ENCODE results near the gene STYXL2. TPM values are rescaled to one million over a fixed set of nuclear protein-coding genes. Genes with fewer than 3 reads are reported as not detected.

STYXL2 gene
- total RNA-seq, 2 experiments from 2014 or later, result not detected

GRCh38 chr1:167082511-167083027, 11.3 kb upstream of the STYXL2 start:
- Histone ChIP-seq H4K20me1 (ENCODE audit: insufficient read depth, low read length) (no peaks in the 10 kb centered on the region), H3K79me2 (ENCODE audit: insufficient read depth, low read depth, low read length) (no peaks in the 10 kb centered on the region), H3K36me3 (ENCODE audit: insufficient read depth, low read length) (no peaks in the 10 kb centered on the region), H3K27ac (ENCODE audit: low read depth, low read length, poor library complexity, severe bottlenecking) (no peak overlapping the region), H3K4me1 (ENCODE audit: insufficient read depth, low read length, poor library complexity, severe bottlenecking) (no peaks in the 10 kb centered on the region), H2AFZ (ENCODE audit: low read length) (no peak overlapping the region), H3K4me3 (ENCODE audit: low read depth, low read length, poor library complexity, severe bottlenecking) (no peak overlapping the region), H3K9me3 (ENCODE audit: low read length) (no peaks in the 10 kb centered on the region), H3K9me2 (ENCODE audit: insufficient read depth, low read length) (no peaks in the 10 kb centered on the region), H3K4me2 (ENCODE audit: low read length) (no peak overlapping the region)
- no TSS peak for BruUV-seq (replicated peaks)
- CTCF ChIA-PET (ENCODE audit: unreplicated experiment), result no interaction called here
- no peak for DNase-seq (ENCODE audit: low spot score)
- POLR2A ChIA-PET, result no interaction called here
- no peak for TF ChIP-seq EZH2phosphoT487 (IDR thresholded peaks at IDR 0.05; ENCODE audit: borderline replicate concordance, low read depth, low read length)
- no peak for TF ChIP-seq CTCF (conservative IDR thresholded peaks at IDR 0.05; ENCODE audit: low read length)
- intact Hi-C loops (cut with micrococcal nuclease; ENCODE audit: unreplicated experiment), result no loop called here

GRCh38 chr1:167083066-167083665, 10.7 kb upstream of the STYXL2 start:
- H3K9me3 ChIP-seq (ENCODE audit: low read length), result no peaks in the 10 kb centered on the region
- ChIA-PET POLR2A (no interaction called here), CTCF (ENCODE audit: unreplicated experiment) (no interaction called here)
- H3K27ac ChIP-seq (ENCODE audit: low read depth, low read length, poor library complexity, severe bottlenecking), result no peak overlapping the region
- no peaks in the 10 kb centered on the region for H3K36me3 ChIP-seq (ENCODE audit: insufficient read depth, low read length)
- no TSS peak for BruUV-seq (replicated peaks)
- no peaks in the 10 kb centered on the region for H4K20me1 ChIP-seq (ENCODE audit: insufficient read depth, low read length)
- H3K79me2 ChIP-seq (ENCODE audit: insufficient read depth, low read depth, low read length), result no peaks in the 10 kb centered on the region
- no peaks in the 10 kb centered on the region for H3K9me2 ChIP-seq (ENCODE audit: insufficient read depth, low read length)
- intact Hi-C loops (cut with micrococcal nuclease; ENCODE audit: unreplicated experiment), result no loop called here
- H3K4me2 ChIP-seq (ENCODE audit: low read length), result no peak overlapping the region
- no peak for DNase-seq (ENCODE audit: low spot score)
- no peak overlapping the region for H3K4me3 ChIP-seq (ENCODE audit: low read depth, low read length, poor library complexity, severe bottlenecking)
- H2AFZ ChIP-seq (ENCODE audit: low read length), result no peak overlapping the region
- H3K4me1 ChIP-seq (ENCODE audit: insufficient read depth, low read length, poor library complexity, severe bottlenecking), result no peaks in the 10 kb centered on the region
- TF ChIP-seq CTCF (conservative IDR thresholded peaks at IDR 0.05; ENCODE audit: low read length), result no peak
- TF ChIP-seq EZH2phosphoT487 (IDR thresholded peaks at IDR 0.05; ENCODE audit: borderline replicate concordance, low read depth, low read length), result no peak

DNA sequence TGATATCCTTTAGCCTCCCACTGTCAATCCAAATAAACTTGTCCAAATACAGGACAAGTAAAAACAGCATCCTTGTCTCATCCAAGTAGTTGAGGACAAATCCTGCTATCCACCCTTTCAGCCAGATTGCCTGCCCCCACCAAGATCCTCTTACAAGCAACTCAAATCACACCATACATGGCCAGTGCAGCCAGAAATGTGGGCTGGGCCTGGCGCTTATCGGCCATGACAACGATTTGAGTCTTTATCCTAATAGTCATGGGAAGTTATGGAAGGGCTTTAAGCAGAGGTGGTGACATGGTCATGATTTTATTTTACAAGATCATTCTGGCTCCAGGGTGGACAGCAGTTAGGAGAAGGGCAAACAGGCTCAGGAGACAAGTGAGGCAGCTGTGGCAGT, 10.0 kb upstream of the STYXL2 start:
- Histone ChIP-seq H3K4me2 (ENCODE audit: low read length) (no peak overlapping the region), H3K4me1 (ENCODE audit: insufficient read depth, low read length, poor library complexity, severe bottlenecking) (no peaks in the 10 kb centered on the region), H4K20me1 (ENCODE audit: insufficient read depth, low read length) (no peaks in the 10 kb centered on the region), H3K27ac (ENCODE audit: low read depth, low read length, poor library complexity, severe bottlenecking) (no peak overlapping the region), H3K36me3 (ENCODE audit: insufficient read depth, low read length) (no peaks in the 10 kb centered on the region), H3K9me2 (ENCODE audit: insufficient read depth, low read length) (no peaks in the 10 kb centered on the region), H3K9me3 (ENCODE audit: low read length) (no peaks in the 10 kb centered on the region), H3K4me3 (ENCODE audit: low read depth, low read length, poor library complexity, severe bottlenecking) (no peak overlapping the region), H3K79me2 (ENCODE audit: insufficient read depth, low read depth, low read length) (no peaks in the 10 kb centered on the region), H2AFZ (ENCODE audit: low read length) (no peak overlapping the region)
- no TSS peak for BruUV-seq (replicated peaks)
- no peak for TF ChIP-seq CTCF (conservative IDR thresholded peaks at IDR 0.05; ENCODE audit: low read length)
- no peak for TF ChIP-seq EZH2phosphoT487 (IDR thresholded peaks at IDR 0.05; ENCODE audit: borderline replicate concordance, low read depth, low read length)
- CTCF ChIA-PET (ENCODE audit: unreplicated experiment), result no interaction called here
- no peak for DNase-seq (ENCODE audit: low spot score)
- intact Hi-C loops (cut with micrococcal nuclease; ENCODE audit: unreplicated experiment), result no loop called here
- POLR2A ChIA-PET, result no interaction called here
